Trophoblast cell (in vitro differentiated cells and primary cell): ENCODE data around the gene CCDC126.

Source experiments
- DNase-seq, 2 donors: peaks; one replicate each; pipeline ENCODE4 v3.0.0-alpha.2; 2016
- H2AFZ ChIP-seq: 2 replicates; pipeline ENCODE4 v1.6.1; 2013; ENCODE audit warnings: low read length, moderate library complexity, mild to moderate bottlenecking; ENCODE audit not compliant: insufficient read depth, poor library complexity
- H2AK5ac ChIP-seq: 2 replicates; pipeline ENCODE4 v1.6.1; 2013; ENCODE audit warnings: mild to moderate bottlenecking, low read length
- H2BK120ac ChIP-seq: 2 replicates; pipeline ENCODE4 v1.6.1; 2013; ENCODE audit warnings: low read length, mild to moderate bottlenecking, moderate library complexity; ENCODE audit not compliant: insufficient read depth, poor library complexity
- H2BK12ac ChIP-seq: 2 replicates; pipeline ENCODE4 v1.6.1; 2013; ENCODE audit warnings: mild to moderate bottlenecking, low read length, moderate library complexity
- H2BK5ac ChIP-seq: 2 replicates; pipeline ENCODE4 v1.6.1; 2013; ENCODE audit warnings: low read length, low read depth, moderate library complexity, mild to moderate bottlenecking; ENCODE audit not compliant: poor library complexity
- H3K14ac ChIP-seq: 2 replicates; pipeline ENCODE4 v1.6.1; 2013; ENCODE audit warnings: mild to moderate bottlenecking, low read length
- H3K18ac ChIP-seq: 2 replicates; pipeline ENCODE4 v1.6.1; 2013; ENCODE audit warnings: mild to moderate bottlenecking, low read length
- H3K23ac ChIP-seq: 2 replicates; pipeline ENCODE4 v1.6.1; 2013; ENCODE audit warnings: low read length
- H3K27ac ChIP-seq: 2 replicates; pipeline ENCODE4 v1.5.1; 2013; ENCODE audit warnings: low read depth, mild to moderate bottlenecking, inconsistent platforms, low read length, moderate library complexity
- H3K27me3 ChIP-seq: 2 replicates; pipeline ENCODE4 v1.6.1; 2013; ENCODE audit warnings: inconsistent platforms, mild to moderate bottlenecking, low read length, moderate library complexity; ENCODE audit not compliant: insufficient read depth
- H3K36me3 ChIP-seq, 2 experiments: 1 replicate in 1 of 2; 2 replicates in 1 of 2; pipeline ENCODE4 v1.6.1; 2013; ENCODE audit warnings: low read length in 2 of 2, mild to moderate bottlenecking in 2 of 2, moderate library complexity in 1 of 2; ENCODE audit not compliant: insufficient read depth in 2 of 2, control insufficient read depth in 1 of 2
- H3K4ac ChIP-seq: 2 replicates; pipeline ENCODE4 v1.6.1; 2013; ENCODE audit warnings: low read depth, mild to moderate bottlenecking, low read length, moderate library complexity
- H3K4me1 ChIP-seq, 2 experiments: 1 replicate in 1 of 2; 2 replicates in 1 of 2; pipeline ENCODE4 v1.6.1; 2013; ENCODE audit warnings: low read length in 2 of 2, mild to moderate bottlenecking in 2 of 2, moderate library complexity in 1 of 2; ENCODE audit not compliant: insufficient read depth in 2 of 2, control insufficient read depth in 1 of 2
- H3K4me2 ChIP-seq: 2 replicates; pipeline ENCODE4 v1.6.1; 2013; ENCODE audit warnings: inconsistent platforms, mild to moderate bottlenecking, low read length, moderate library complexity
- H3K4me3 ChIP-seq: 2 replicates; pipeline ENCODE4 v1.5.1; 2013; ENCODE audit warnings: mild to moderate bottlenecking, low read depth, low read length, inconsistent platforms
- H3K79me1 ChIP-seq: one replicate; pipeline ENCODE4 v1.6.1; 2013; ENCODE audit warnings: low read length
- H3K79me2 ChIP-seq: 2 replicates; pipeline ENCODE4 v1.6.1; 2013; ENCODE audit warnings: low read length, mild to moderate bottlenecking; ENCODE audit not compliant: control insufficient read depth, insufficient read depth, poor library complexity
- H3K9ac ChIP-seq: 2 replicates; pipeline ENCODE4 v1.6.1; 2013; ENCODE audit warnings: mild to moderate bottlenecking, low read length
- H3K9me3 ChIP-seq: 2 replicates; pipeline ENCODE4 v1.6.1; 2013; ENCODE audit warnings: low read depth, mild to moderate bottlenecking, control low read depth, inconsistent platforms, low read length; ENCODE audit not compliant: insufficient read depth
- H4K12ac ChIP-seq: 2 replicates; pipeline ENCODE4 v1.6.1; 2013; ENCODE audit warnings: low read depth, mild to moderate bottlenecking, low read length, moderate library complexity
- H4K8ac ChIP-seq: 2 replicates; pipeline ENCODE4 v1.6.1; 2013; ENCODE audit warnings: low read depth, mild to moderate bottlenecking, low read length, moderate library complexity
- H4K91ac ChIP-seq: one replicate; pipeline ENCODE4 v1.6.1; 2013; ENCODE audit warnings: low read depth, mild to moderate bottlenecking, low read length, moderate library complexity
- WGBS: extraction: QIAGEN DNeasy Blood & Tissue Kit; methylation state at CpG from one replicate; pipeline ENCODE4 v1.1.7; 2013; ENCODE audit warnings: missing lambda C conversion rate; ENCODE audit not compliant: insufficient read length, insufficient coverage; ENCODE audit errors: extremely low coverage; 5-methylcytosine and 5-hydroxymethylcytosine counted together

CCDC126 gene

DNA sequence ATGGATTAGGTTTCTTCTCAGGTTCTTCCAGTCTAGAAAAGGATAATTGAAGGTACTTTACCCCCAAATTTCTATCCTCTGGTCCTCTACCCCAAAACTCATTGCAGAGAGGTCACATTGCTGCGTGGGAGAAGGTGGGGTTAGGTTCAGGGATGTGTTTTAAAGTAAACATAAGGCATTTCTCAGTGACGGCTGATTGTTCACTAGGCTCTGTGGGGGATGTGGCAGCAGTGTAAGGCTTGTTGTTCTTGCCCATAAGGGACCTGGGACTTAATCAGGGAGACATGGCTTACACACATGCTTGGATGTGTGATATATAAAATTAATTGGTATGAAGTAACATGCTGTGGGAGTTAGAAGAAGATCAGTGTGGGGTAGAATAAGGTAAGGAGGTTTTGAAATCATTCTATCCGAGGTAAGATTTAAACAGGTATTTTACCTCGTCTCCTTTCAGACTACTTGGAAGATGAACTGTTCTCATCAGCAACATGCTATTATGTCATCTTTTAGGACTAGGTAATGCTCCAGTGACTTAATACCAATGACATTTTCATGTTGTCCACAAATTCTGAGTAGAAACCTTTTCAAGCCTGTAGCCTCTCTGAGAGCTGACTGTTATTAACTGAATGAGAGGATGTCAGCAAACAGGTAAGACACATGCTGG lies 6.6 kb downstream of the CCDC126 start:
- Histone ChIP-seq H4K12ac (no peak overlapping the region), H2BK120ac (no peak overlapping the region), H3K14ac (no peak overlapping the region), H2AK5ac (no peak overlapping the region), H3K79me2 (peaks cover 3% of the 10 kb centered on the region), H3K27ac (no peak overlapping the region), H2BK12ac (no peak overlapping the region), H3K4me1 (peaks cover 4 to 15% of the 10 kb centered on the region in 2 experiments), H2BK5ac (no peak overlapping the region), H4K91ac (no peak overlapping the region), H3K4ac (no peak overlapping the region), H2AFZ (no peak overlapping the region), H3K18ac (no peak overlapping the region), H3K4me2 (no peak overlapping the region), H4K8ac (no peak overlapping the region), H3K36me3 (peaks cover 0 to 2% of the 10 kb centered on the region in 2 experiments), H3K23ac (no peak overlapping the region), H3K9ac (no peak overlapping the region), H3K79me1 (peaks cover 2% of the 10 kb centered on the region), H3K4me3 (no peak overlapping the region), H3K9me3 (no peaks in the 10 kb centered on the region), H3K27me3 (no peaks in the 10 kb centered on the region)
- no CpG with 5 or more reads among the region's 4 CpGs for WGBS
- DNase-seq: no peak

DNA sequence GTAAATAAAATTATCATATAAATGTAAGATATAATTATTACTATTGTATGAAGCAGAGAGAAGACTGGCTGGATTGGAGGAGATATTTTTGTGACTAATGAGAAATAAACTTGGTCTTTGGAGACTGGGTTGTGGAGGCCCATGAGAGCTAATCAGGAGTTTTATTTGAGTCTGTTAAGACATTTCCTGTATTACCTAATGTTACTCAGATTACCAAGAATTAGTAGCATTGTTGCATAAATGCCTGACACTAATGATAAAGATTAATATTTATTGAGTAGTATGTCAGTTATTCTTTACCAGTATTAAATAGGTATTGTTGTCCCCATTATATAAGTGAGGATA lies 7.1 kb downstream of the CCDC126 start:
- Histone ChIP-seq H2BK120ac (no peak overlapping the region), H3K4me2 (no peak overlapping the region), H4K8ac (no peak overlapping the region), H2AFZ (no peak overlapping the region), H2AK5ac (no peak overlapping the region), H3K79me1 (peaks cover 2% of the 10 kb centered on the region), H3K23ac (no peak overlapping the region), H3K36me3 (peaks cover 0 to 2% of the 10 kb centered on the region in 2 experiments), H2BK5ac (no peak overlapping the region), H3K79me2 (peaks cover 3% of the 10 kb centered on the region), H3K9ac (no peak overlapping the region), H3K14ac (no peak overlapping the region), H3K27me3 (no peaks in the 10 kb centered on the region), H4K91ac (no peak overlapping the region), H3K27ac (no peak overlapping the region), H3K18ac (no peak overlapping the region), H3K4me3 (no peak overlapping the region), H4K12ac (no peak overlapping the region), H3K9me3 (no peaks in the 10 kb centered on the region), H3K4ac (no peak overlapping the region), H3K4me1 (peaks cover 4 to 13% of the 10 kb centered on the region in 2 experiments), H2BK12ac (no peak overlapping the region)
- DNase-seq: no peak

DNA sequence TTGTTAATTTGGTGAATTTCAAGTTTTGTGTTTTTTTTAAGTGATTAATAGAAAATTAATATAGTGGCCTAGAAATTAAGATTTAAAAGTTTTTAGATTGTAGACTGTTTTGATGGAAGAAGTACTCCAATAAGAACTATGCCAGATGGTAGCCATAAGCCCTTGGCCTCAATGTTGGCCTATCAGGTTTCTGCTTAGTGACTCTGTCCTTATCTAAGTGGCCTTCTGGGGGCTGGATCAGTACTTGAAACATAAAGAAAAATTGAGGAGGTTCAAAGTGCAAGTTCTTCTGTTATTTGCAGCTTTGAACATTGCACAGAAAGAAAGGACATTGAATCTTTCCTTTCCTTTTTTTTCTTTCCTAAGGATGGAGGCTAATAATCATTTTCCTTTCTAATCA lies 9.9 kb downstream of the CCDC126 start:
- H2BK5ac ChIP-seq: no peak overlapping the region
- H2AFZ ChIP-seq: no peak overlapping the region
- no peak overlapping the region for H4K8ac ChIP-seq
- H3K4me2 ChIP-seq: no peak overlapping the region
- H2BK120ac ChIP-seq: no peak overlapping the region
- H3K4ac ChIP-seq: no peak overlapping the region
- H4K91ac ChIP-seq: no peak overlapping the region
- H3K27me3 ChIP-seq: no peaks in the 10 kb centered on the region
- H3K4me1 ChIP-seq: peaks cover 0 to 2% of the 10 kb centered on the region in 2 experiments
- no peak overlapping the region for H3K9ac ChIP-seq
- H3K79me2 ChIP-seq: no peaks in the 10 kb centered on the region
- H3K18ac ChIP-seq: no peak overlapping the region
- H3K79me1 ChIP-seq: no peaks in the 10 kb centered on the region
- peaks cover 2% of the 10 kb centered on the region in 2 experiments for H3K36me3 ChIP-seq
- H3K4me3 ChIP-seq: no peak overlapping the region
- no peak overlapping the region for H4K12ac ChIP-seq
- H2BK12ac ChIP-seq: no peak overlapping the region
- H3K9me3 ChIP-seq: no peaks in the 10 kb centered on the region
- H2AK5ac ChIP-seq: no peak overlapping the region
- no peak overlapping the region for H3K23ac ChIP-seq
- H3K14ac ChIP-seq: no peak overlapping the region
- no peak for DNase-seq
- H3K27ac ChIP-seq: no peak overlapping the region

DNA sequence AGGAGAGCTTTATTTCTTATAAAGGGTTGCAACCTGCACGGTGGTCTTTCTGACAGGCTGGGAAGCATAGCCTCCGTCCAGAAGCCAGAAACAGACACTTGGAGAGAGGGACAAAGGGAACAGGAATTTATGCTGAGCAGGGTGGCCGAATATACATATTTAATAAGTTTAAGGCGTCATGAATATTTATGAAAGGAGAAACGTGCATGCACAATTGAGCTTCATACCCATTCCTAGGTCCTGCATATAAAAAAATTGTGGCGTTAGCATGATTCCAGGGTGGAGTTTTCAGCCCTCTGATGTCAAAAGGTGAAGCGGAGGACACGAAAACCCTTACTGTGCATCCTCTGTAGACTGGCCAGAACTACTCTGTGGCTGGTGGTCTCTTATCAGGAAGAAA lies 10.7 kb downstream of the CCDC126 start:
- Histone ChIP-seq H3K27me3 (no peaks in the 10 kb centered on the region), H3K4ac (no peak overlapping the region), H4K12ac (no peak overlapping the region), H3K4me3 (no peak overlapping the region), H2BK120ac (no peak overlapping the region), H2BK12ac (no peak overlapping the region), H3K14ac (no peak overlapping the region), H2AK5ac (no peak overlapping the region), H4K91ac (no peak overlapping the region), H3K79me2 (no peaks in the 10 kb centered on the region), H2BK5ac (no peak overlapping the region), H3K18ac (no peak overlapping the region), H3K4me2 (no peak overlapping the region), H3K27ac (no peak overlapping the region), H3K4me1 (peaks cover 0 to 2% of the 10 kb centered on the region in 2 experiments), H4K8ac (no peak overlapping the region), H3K79me1 (no peaks in the 10 kb centered on the region), H3K23ac (no peak overlapping the region), H2AFZ (no peak overlapping the region), H3K9me3 (no peaks in the 10 kb centered on the region), H3K9ac (no peak overlapping the region), H3K36me3 (peaks cover 2 to 3% of the 10 kb centered on the region in 2 experiments)
- WGBS: no CpG with 5 or more reads among the region's 8 CpGs
- DNase-seq: no peak
